SU-DHL-6 (cell line): Measurements from ENCODE around the gene OTOGL.

ENCODE experiments used
- EZH2phosphoT487 ChIP-seq: fragments of 200-600 bp; sonication (generic), shearing (Covaris generic); conservative IDR thresholded peaks from 2 replicates; pipeline ENCODE4 v1.6.1; 2018; ENCODE audit warnings: mild to moderate bottlenecking, antibody characterized with exemption, low read length, moderate library complexity, mixed read lengths
- TF ChIP-seq, protein P1 (sequence below): fragments of 200-600 bp; sonication (generic); IDR thresholded peaks from one replicate; pipeline ENCODE4 v1.5.1; 2017; ENCODE audit warnings: antibody characterized with exemption, mild to moderate bottlenecking, low read length, moderate library complexity; ENCODE audit not compliant: insufficient read depth, poor library complexity, severe bottlenecking

DNA sequence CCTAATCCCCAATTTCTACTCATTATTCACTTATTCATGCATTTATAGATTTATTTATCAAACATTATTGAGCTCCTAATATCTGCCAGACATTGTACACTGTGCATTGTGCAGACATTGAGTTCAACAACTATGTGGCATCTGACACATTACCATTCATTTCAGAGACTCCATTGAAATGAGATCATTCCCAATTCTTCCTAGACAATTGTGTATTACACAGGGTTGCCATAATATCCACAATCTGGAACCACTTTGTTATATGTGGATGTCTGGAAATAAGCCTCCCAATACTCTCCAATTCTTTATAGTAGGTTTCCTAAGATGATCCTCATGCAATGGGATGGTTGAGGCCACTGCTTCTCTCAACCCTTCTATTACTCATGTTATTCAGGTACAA lies 165.0 kb downstream of the OTOGL start:
- TF ChIP-seq EZH2phosphoT487: no peak
- TF ChIP-seq, protein P1, sequence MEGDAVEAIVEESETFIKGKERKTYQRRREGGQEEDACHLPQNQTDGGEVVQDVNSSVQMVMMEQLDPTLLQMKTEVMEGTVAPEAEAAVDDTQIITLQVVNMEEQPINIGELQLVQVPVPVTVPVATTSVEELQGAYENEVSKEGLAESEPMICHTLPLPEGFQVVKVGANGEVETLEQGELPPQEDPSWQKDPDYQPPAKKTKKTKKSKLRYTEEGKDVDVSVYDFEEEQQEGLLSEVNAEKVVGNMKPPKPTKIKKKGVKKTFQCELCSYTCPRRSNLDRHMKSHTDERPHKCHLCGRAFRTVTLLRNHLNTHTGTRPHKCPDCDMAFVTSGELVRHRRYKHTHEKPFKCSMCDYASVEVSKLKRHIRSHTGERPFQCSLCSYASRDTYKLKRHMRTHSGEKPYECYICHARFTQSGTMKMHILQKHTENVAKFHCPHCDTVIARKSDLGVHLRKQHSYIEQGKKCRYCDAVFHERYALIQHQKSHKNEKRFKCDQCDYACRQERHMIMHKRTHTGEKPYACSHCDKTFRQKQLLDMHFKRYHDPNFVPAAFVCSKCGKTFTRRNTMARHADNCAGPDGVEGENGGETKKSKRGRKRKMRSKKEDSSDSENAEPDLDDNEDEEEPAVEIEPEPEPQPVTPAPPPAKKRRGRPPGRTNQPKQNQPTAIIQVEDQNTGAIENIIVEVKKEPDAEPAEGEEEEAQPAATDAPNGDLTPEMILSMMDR: no peak
